Epidermal melanocyte (primary cell): Measurements from ENCODE around the gene GGNBP2.
A peak's percentile ranks its signal among the peaks of the same experiment; 100 is the strongest.

Experiments
- DNase-seq: peaks from one replicate; pipeline ENCODE4 v3.0.0; 2011; ENCODE audit warnings: low spot score; ENCODE audit not compliant: insufficient read length

GGNBP2 gene

DNA sequence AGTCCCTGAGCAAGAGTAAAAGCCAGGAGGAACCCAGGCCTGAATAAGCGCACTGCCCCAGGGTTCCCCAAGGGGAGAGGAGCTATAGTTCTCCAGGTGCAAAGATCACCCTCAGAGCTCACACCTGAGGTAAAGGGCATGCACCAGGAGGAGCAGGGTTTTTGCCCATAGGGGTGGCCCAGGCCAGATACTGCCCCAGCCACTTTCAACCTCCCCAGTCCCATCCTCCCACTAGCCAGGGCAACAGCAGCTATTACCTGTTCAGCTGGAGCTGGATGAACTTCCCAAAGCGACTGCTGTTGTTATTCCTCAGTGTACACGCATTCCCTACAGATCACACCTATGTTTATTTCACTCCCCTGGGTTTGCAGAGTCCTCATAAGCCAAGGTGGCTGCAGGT is 29.9 kb upstream of the GGNBP2 start:
- no peak for DNase-seq

- no peak for DNase-seq
These were observed 28.9 kb upstream of the GGNBP2 start for GRCh38 chr17:36515837-36516236.

- no peak for DNase-seq
These were observed 21.6 kb upstream of the GGNBP2 start for GRCh38 chr17:36523113-36523512.

GRCh38 chr17:36524428-36524876 is 20.3 kb upstream of the GGNBP2 start:
- no peak for DNase-seq

DNA sequence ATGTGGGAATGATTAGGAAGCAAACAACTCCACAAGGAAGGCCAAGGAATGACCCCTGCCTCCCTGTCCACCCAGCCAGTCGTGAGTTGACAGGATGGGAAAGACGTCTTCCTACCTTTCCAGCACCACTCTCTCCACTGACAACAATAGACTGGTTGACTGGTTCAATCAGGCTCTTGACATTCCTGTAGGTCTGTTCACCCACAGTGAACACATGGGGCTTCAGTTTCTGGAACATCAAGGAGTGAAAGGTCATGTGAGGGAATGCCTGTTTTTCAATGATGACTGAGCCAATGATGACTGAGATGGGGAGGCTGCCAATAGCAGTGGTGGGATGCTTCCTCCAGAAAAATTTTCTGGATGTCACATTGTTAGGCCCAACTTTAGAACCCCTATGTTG is 19.6 kb upstream of the GGNBP2 start:
- DNase-seq, result no peak

- no peak for DNase-seq
These were observed 18.8 kb upstream of the GGNBP2 start for GRCh38 chr17:36525888-36526287.

DNA sequence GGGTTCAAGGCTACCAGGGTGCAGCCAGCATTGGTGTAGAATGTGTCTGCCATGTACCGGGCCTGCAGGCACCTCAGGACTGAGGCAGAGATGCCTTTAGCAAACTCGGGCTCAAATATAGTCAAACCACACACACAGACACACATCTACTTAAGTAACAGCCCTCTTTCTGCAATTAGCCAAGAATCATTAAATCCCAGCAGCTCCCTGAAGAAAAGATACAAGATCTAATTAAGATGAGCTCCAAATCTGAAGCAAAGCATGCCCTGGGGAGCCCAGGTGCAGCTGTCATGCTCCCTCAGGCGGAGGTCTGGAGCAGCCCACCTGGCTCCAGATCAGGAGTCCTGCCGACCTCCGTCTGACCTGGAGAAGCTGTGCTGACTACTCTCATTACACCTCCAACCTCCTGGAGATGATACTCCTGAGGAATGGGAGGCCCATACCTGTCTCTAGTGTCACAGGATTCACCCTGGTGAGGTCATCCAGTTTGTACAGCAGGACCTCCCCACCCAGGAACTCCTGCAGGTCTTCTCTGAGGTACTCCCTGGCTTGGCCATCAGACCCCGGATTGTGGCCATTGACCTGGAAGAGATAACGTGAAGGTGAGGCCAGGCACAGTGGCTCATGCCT is 17.0 kb upstream of the GGNBP2 start:
- no peak for DNase-seq

- DNase-seq, result no peak
These were observed 15.6 kb upstream of the GGNBP2 start for GRCh38 chr17:36529121-36529520.

DNA sequence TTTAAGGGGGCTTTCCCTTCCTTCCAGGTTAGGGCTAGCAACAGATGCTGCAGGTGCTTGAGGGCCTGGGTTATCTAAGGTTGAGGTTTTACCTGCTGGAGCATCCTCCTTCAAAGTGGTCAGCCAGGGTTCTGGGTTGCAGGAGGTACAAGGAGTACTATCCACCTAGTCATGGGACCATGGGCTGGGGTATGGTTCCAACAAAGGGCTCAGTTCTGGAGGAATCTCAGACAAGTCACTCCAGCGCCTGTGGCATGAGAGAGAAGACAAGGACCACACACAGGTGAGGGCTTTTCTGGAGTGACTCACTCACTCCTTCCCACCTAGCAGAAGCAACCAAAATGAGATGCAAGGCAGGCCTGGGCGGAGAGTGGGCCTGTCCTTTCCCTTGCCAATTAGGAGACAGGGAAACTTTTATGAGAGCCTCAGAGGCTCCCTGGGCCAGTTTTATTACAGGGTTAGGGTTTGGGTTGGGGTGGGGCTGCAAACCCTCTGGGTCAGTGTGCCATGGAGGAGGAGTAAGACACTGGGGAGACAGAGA is 12.2 kb upstream of the GGNBP2 start:
- DNase-seq, result no peak

DNA sequence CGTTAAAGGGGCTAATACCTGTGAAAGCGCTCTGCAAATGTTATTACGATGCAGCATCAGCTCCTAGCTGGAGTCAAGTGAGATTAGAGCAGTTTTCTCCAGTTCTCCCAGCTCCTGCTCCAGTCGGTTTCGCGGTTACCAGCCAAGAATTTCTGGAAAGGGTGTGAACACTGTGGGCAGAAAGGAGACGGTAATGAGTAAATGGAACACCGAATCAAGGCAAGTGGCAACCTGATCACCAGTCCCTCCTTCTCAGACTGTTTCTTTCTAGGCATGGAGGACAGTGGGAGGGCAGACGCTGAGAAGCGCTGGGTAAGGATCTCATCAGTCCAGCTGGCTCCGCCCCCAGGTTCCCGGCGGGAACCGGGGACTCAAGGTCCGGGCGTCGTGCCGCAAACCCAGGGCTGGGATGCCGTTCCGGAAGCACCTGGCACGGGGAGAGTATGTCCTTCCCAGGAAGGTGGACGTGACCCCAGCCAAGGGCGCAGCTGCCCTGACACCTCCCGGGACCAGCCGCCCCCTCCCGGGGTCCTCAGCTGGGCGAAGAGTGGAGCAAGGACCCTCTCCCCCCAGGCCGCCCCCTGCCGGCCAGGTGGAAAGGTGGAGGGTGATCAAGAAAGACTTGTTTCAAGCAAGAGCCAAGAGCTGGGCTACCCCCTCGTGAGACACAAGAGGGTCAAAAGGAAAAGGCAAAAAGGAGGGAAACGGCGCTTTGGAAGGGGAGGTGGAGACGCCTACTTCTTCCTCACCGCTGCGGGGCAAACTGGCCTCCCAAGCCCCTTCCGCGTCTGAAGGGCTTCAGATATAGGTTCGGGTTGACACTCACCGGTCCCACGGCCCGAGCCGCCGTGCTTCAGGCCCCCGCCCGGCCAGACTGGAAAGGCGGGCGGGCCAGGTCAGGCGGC is 10.5 kb upstream of the GGNBP2 start:
- peak; percentile 48 for DNase-seq

DNA sequence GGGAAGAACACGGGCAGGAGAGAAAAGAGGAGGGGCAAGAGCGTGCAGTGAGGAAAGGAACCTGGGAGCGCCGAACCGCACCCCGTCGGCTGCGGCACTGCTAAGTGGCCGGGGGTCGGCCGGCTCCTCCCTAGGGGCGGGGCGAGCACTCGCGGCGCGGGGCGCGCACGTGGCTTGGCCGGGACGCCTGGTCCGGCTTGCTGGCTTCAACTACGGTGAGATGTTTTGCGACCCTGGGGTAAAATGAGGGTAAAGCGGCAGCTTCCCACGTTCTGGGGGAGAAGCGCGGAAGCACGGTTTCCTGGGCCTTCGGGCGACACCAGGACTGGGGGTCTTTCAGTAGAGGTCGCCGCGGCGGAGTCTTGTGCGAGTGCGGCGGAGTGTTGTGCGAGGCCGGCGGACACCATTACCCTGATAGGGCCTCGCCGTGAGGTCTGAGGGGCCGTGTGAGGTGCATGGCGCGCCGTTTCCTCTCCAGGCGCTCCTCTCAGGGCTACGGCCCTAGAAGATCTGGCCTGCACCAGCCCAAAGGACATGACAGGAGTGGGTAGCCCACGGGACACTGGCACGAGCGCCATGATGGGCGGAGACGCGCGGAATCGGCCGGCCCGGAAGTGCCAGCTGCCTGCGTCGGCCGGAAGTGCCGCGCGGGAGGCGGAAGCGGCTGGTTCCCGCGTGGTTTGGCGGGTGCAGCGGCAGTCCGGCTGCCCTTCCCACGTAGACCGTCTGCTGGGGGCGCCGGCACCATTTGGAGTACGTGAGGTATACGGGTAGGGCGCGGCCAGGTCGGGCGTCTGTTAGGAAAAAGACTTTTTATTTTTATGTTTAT is 9.7 kb upstream of the GGNBP2 start, which contains the start of the genes MYO19 and PIGW:
Gene MYO19 (minus strand): TSS at position 29 of the 829 bp plus-strand sequence. CDS start 2,330 bp downstream, outside the sequence.
Gene PIGW (plus strand): TSS at position 148 of the 829 bp plus-strand sequence. CDS start 2,115 bp downstream, outside the sequence.
- DNase-seq, result peak; percentile 74

DNA sequence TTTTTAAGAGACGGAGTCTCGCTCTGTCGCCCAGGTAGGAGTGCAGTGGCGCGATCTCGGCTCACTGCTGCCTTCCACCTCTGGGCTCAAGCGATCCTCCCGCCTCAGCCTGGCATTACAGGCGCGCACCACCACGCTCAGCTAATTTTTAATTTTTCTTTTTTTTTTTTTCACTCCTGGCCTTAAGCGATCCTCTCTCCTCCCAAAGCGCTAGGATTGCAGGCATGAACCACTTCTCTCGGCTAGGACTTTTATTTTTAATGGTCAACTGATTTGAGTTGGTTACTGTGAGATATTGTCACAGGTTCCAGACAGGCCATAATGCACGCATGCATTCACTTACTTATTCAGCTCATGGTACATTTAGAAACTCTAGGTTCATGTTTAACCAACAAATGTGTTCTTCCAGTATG is 9.0 kb upstream of the GGNBP2 start:
- no peak for DNase-seq

- no peak for DNase-seq
These were observed 4.0 kb upstream of the GGNBP2 start for GRCh38 chr17:36540696-36541095.

DNA sequence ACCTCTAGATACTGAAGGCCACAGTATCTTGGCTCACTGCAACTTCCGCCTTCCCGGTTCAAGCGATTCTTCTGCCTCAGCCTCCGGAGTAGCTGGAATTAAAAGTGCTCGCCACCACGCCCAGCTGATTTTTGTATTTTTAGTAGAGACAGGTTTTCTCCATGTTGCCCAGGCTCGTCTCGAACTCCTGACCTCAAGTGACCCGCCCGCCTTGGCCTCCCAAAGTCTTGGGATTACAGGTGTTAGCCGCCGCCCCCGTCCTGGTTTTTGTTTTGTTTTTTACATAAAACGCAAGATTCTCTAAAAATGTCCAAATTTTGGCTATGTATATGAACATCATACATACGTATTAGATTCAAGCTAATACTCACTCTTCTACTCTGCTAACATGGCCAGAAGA is 2.0 kb upstream of the GGNBP2 start:
- no peak for DNase-seq

- DNase-seq, result no peak
These were observed 744 bp upstream of the GGNBP2 start for GRCh38 chr17:36544044-36544306.

DNA sequence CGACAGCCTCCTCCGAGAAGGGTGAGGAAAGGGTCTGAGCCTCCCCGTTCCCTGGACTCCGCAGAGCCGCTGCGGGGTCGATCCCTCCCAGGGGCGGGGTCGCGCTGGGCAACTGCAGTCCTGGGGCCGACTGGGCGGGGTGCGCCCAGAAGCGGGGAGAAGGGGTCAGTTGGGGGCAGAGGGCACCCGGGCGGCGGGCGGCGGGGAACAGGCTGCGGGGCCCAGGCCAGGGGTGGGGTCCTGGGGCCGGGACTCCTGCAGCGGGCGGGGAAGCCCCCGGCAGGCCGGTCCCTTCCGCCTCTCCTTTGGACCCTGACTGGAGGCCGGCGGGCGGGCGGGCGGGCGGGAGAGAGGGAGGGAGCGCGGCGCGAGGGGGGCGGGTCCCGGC is 352 bp downstream of the GGNBP2 start:
- peak; percentile 86 for DNase-seq

GRCh38 chr17:36545465-36546417 is 1.0 kb downstream of the GGNBP2 start:
- DNase-seq, result peak; percentile 23

DNA sequence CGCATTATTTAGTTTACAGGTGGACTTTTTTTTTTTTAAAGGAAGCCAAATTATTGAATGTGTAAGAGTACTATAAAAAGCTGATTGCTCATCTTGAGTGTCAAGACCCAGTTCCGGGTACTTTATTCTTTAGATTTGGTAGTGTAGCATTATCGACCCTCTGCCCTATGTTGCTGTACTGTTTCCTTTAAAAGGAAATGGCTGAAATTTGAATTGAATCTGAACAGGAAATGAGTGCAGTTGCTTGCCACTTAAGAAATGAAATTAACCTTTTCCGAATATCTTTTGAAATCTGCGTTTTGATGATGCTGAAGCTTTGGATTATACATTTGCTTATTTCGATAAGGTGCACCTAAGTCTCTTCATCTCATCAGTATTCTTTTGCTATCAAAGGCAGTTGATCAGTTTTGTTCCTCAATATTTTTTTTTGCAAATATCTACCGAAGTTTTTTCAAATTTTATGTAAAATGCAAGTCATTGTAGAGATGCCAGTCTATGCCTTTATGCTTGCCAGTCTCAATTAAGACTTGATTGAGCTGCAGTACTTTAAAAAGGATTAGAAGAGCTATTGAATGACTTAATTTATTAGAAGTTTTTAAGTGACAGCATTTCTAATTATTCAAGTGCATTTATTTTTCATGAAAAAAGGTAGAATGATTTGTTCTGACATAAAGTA is 1.8 kb downstream of the GGNBP2 start:
- DNase-seq, result no peak

GRCh38 chr17:36547776-36548175 is 3.1 kb downstream of the GGNBP2 start:
- DNase-seq, result no peak
